SK-N-SH (cell line): ENCODE results near the gene MEGF10. TPM values are rescaled to one million over a fixed set of nuclear protein-coding genes. Genes with fewer than 3 reads are reported as not detected.
"Not testable (repeated sequence)": the region's sequence is repeated elsewhere in the genome, so short reads cannot be mapped to it uniquely, and the experiment has no call there.

Experiments
- CTCF ChIA-PET: fragments of 300-600, 350-600 bp; formaldehyde crosslinking; extraction: SDS; loops from one replicate; lab custom pipeline; 2021; lab: Yijun Ruan, JAX
- POLR2A ChIA-PET: fragments of 350-600 bp; sonication (Branson Sonifier 250); formaldehyde crosslinking; extraction: SDS; loops from one replicate; lab custom pipeline; 2020; ENCODE audit warnings: antibody characterized with exemption, inconsistent platforms; lab: Yijun Ruan, JAX
- DNase-seq: peaks from one replicate; pipeline ENCODE4 v3.0.0; 2012
- H2AFZ ChIP-seq: fragments of 200-600 bp; sonication (generic); 2 replicates; pipeline ENCODE4 v1.8.1; 2016; ENCODE audit warnings: antibody characterized with exemption, mild to moderate bottlenecking, low read depth
- H3F3A ChIP-seq: fragments of 200-600 bp; sonication (generic); replicated peaks from 2 replicates; pipeline ENCODE3; 2016; ENCODE audit warnings: antibody characterized with exemption, mild to moderate bottlenecking; ENCODE audit not compliant: insufficient read depth
- H3K27ac ChIP-seq, 2 experiments: fragments of 200-500 bp in 1 of 2; fragments of 200-600 bp in 1 of 2; sonication (Bioruptor generic) in 1 of 2; sonication (generic), shearing (Covaris generic) in 1 of 2; 2 replicates each; pipeline versions ENCODE4 v1.5.1 to v1.6.1; 2014 to 2016; ENCODE audit warnings: low read depth in 2 of 2, inconsistent platforms in 1 of 2, low read length in 1 of 2, mild to moderate bottlenecking in 1 of 2, mixed read lengths in 1 of 2
- H3K27me3 ChIP-seq: fragments of 200-600 bp; sonication (generic), shearing (Covaris generic); 2 replicates; pipeline ENCODE4 v1.6.1; 2016; ENCODE audit warnings: mixed run types; ENCODE audit not compliant: insufficient read depth
- H3K36me3 ChIP-seq, 2 experiments: fragments of 200-500 bp in 1 of 2; fragments of 200-600 bp in 1 of 2; sonication (Bioruptor generic) in 1 of 2; sonication (generic) in 1 of 2; replicated peaks in 1 of 2; 2 replicates each; pipeline versions ENCODE3 to v1.5.1; 2014 to 2016; ENCODE audit warnings: low read length in 1 of 2, mild to moderate bottlenecking in 1 of 2; ENCODE audit not compliant: insufficient read depth in 2 of 2, control insufficient read depth in 1 of 2
- H3K4me1 ChIP-seq, 2 experiments: fragments of 200-500 bp in 1 of 2; fragments of 200-600 bp in 1 of 2; sonication (Bioruptor generic) in 1 of 2; sonication (generic), shearing (Covaris generic) in 1 of 2; 2 replicates each; pipeline versions ENCODE4 v1.5.1 to v1.6.1; 2014 to 2016; ENCODE audit warnings: low read depth in 1 of 2, low read length in 1 of 2, mixed run types in 1 of 2; ENCODE audit not compliant: insufficient read depth in 2 of 2, control insufficient read depth in 1 of 2
- H3K4me2 ChIP-seq: fragments of 200-600 bp; sonication (generic), shearing (Covaris generic); 2 replicates; pipeline ENCODE4 v1.6.1; 2017; ENCODE audit warnings: mixed run types
- H3K4me3 ChIP-seq, 2 experiments: fragments of 200-500 bp in 1 of 2; fragments of 200-600 bp in 1 of 2; sonication (Bioruptor generic) in 1 of 2; sonication (generic), shearing (Covaris generic) in 1 of 2; 2 replicates each; pipeline versions ENCODE4 v1.5.1 to v1.8.1; 2014 to 2016; ENCODE audit warnings: low read depth in 2 of 2, inconsistent platforms in 1 of 2, low read length in 1 of 2, mild to moderate bottlenecking in 1 of 2, mixed read lengths in 1 of 2, moderate library complexity in 1 of 2
- H3K79me2 ChIP-seq: fragments of 200-600 bp; sonication (generic); 2 replicates; pipeline ENCODE4 v1.8.1; 2017; ENCODE audit warnings: mild to moderate bottlenecking; ENCODE audit not compliant: insufficient read depth
- H3K9ac ChIP-seq: fragments of 200-600 bp; sonication (generic); 2 replicates; pipeline ENCODE4 v1.6.1; 2017; ENCODE audit warnings: mixed run types
- H3K9me2 ChIP-seq: fragments of 200-600 bp; sonication (generic); 2 replicates; pipeline ENCODE4 v1.6.1; 2017; ENCODE audit warnings: mixed run types
- H3K9me3 ChIP-seq: fragments of 200-600 bp; sonication (generic); 2 replicates; pipeline ENCODE4 v1.6.1; 2017; ENCODE audit warnings: mixed run types, mild to moderate bottlenecking, moderate library complexity
- H4K20me1 ChIP-seq: fragments of 200-600 bp; sonication (generic); 2 replicates; pipeline ENCODE4 v1.6.1; 2017; ENCODE audit warnings: mild to moderate bottlenecking, mixed run types; ENCODE audit not compliant: insufficient read depth
- CHD2 ChIP-seq: fragments of 150-350 bp; IDR thresholded peaks from 2 replicates; pipeline ENCODE4 v1.6.1; 2018; ENCODE audit warnings: low read length; ENCODE audit not compliant: partially characterized antibody
- MXI1 ChIP-seq: IDR thresholded peaks from 2 replicates; pipeline ENCODE4 v1.6.1; 2012; ENCODE audit warnings: mild to moderate bottlenecking, low read depth, low read length, improper control_type of control experiment
- POLR2AphosphoS5 ChIP-seq: IDR thresholded peaks from 2 replicates; pipeline ENCODE4 v1.6.1; 2012; ENCODE audit warnings: low read depth, low read length
- USF2 ChIP-seq: fragments of 150-350 bp; IDR thresholded peaks from 2 replicates; pipeline ENCODE4 v1.6.1; 2017; ENCODE audit warnings: antibody characterized with exemption, low read length, low read depth, borderline replicate concordance
- YY1 ChIP-seq: IDR thresholded peaks from 2 replicates; pipeline ENCODE4 v1.4.0; 2012; ENCODE audit warnings: low read depth, mild to moderate bottlenecking
- WGBS: methylation state at CpG from one replicate; pipeline ENCODE4 v1.1.6; 2017; ENCODE audit warnings: low lambda C conversion rate; 5-methylcytosine and 5-hydroxymethylcytosine counted together
- polyA plus RNA-seq, 3 experiments: library from polyadenylated mRNA; depleted of rRNA; stranded (reverse); fragments of >200 nt; gene quantifications; 2 replicates each; pipeline ENCODE4 v1.2.3, GENCODE V29; 2012

Gene MEGF10
- polyA plus RNA-seq, 1 of the 3 experiments (the other 2 are of a cell fraction) = 1.1 TPM

- H3K36me3 ChIP-seq, H3K9me3 ChIP-seq, H3K9ac ChIP-seq, POLR2A ChIA-PET, CTCF ChIA-PET, H2AFZ ChIP-seq, H3K4me1 ChIP-seq, H3K4me2 ChIP-seq, H3K27ac ChIP-seq, H3K79me2 ChIP-seq, H3K9me2 ChIP-seq, H3F3A ChIP-seq, H3K4me3 ChIP-seq, H4K20me1 ChIP-seq, DNase-seq, H3K27me3 ChIP-seq: not testable (repeated sequence)
- WGBS = 49% methylated on average over 8 of the region's 9 CpGs
These were observed 22.3 kb upstream of the MEGF10 start for GRCh38 chr5:127268342-127268741.

GRCh38 chr5:127270713-127271112 is 19.9 kb upstream of the MEGF10 start:
- H3F3A ChIP-seq, H3K27ac ChIP-seq, H3K27me3 ChIP-seq, H3K9me3 ChIP-seq, H3K36me3 ChIP-seq, H3K4me3 ChIP-seq, H3K79me2 ChIP-seq, H3K9me2 ChIP-seq, DNase-seq, POLR2A ChIA-PET, H3K4me1 ChIP-seq, H4K20me1 ChIP-seq, H3K9ac ChIP-seq, CTCF ChIA-PET, H3K4me2 ChIP-seq, H2AFZ ChIP-seq: not testable (repeated sequence)
- WGBS = 50% methylated on average over 4 of the region's 4 CpGs

- Histone ChIP-seq H3K4me3 (no peak overlapping the region), H3K4me2 (no peak overlapping the region), H3K4me1 (no peaks in the 10 kb centered on the region), H3F3A (no peaks in the 10 kb centered on the region), H4K20me1 (no peaks in the 10 kb centered on the region), H3K9ac (no peak overlapping the region), H3K9me3 (no peaks in the 10 kb centered on the region), H3K27me3 (no peaks in the 10 kb centered on the region), H2AFZ (no peak overlapping the region; the same call in 1 of the 2 replicates), H3K27ac (no peak overlapping the region), H3K9me2 (no peaks in the 10 kb centered on the region), H3K79me2 (no peaks in the 10 kb centered on the region), H3K36me3 (no peaks in the 10 kb centered on the region)
- POLR2A ChIA-PET = no interaction called here
- CTCF ChIA-PET = no interaction called here
- 45% methylated on average over 2 of the region's 2 CpGs for WGBS
- no peak for DNase-seq
- TF ChIP-seq CHD2 (no peak), YY1 (no peak), USF2 (no peak), MXI1 (no peak), POLR2AphosphoS5 (no peak)
These were observed 14.9 kb upstream of the MEGF10 start for GRCh38 chr5:127275641-127276193.
